CD4-positive, alpha-beta T cell treated with Interleukin-6 for 4 hours (primary cell): ENCODE results near the gene CNGB1.
"Not testable (repeated sequence)": the region's sequence is repeated elsewhere in the genome, so short reads cannot be mapped to it uniquely, and the experiment has no call there.

Experiments used
- DNase-seq: peaks from one replicate; pipeline ENCODE4 v3.0.0-alpha.2; 2020; ENCODE audit warnings: mixed read lengths

The CNGB1 gene

DNA sequence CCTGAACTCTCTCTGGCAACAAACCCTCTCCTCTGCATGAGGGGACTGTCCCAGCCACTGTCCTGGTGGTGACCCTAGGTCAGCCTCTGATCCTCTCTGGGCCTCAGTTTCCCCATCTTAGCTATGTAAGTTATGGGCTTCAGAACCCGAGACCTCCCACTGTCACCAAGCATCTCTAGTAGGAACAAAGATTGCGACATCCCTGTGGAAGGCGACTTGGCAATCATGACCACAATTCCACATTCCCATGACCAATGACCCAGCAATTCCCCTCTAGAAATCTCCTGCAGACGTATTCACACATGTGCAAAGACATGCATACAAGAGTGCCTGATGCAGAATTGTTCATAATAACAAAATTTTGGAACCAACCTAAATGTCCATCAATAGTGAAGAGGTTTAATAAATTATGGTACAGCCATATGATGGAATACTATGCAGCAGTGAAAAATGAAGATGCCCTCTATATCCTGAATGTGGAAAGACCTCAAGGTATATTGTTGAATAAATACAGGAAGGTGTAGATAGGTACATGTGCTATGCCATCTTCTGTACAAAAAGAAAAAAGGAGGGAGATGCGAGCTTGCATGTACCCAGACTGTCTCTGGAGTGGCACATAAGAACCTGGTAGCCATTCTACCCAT lies 21.2 kb downstream of the CNGB1 start:
- DNase-seq = no peak

- no peak for DNase-seq
Observed at GRCh38 chr16:57949013-57949412, 21.9 kb downstream of the CNGB1 start.

GRCh38 chr16:57948027-57948426 lies 22.9 kb downstream of the CNGB1 start:
- no peak for DNase-seq

GRCh38 chr16:57947261-57947660 lies 23.7 kb downstream of the CNGB1 start:
- DNase-seq = no peak

DNA sequence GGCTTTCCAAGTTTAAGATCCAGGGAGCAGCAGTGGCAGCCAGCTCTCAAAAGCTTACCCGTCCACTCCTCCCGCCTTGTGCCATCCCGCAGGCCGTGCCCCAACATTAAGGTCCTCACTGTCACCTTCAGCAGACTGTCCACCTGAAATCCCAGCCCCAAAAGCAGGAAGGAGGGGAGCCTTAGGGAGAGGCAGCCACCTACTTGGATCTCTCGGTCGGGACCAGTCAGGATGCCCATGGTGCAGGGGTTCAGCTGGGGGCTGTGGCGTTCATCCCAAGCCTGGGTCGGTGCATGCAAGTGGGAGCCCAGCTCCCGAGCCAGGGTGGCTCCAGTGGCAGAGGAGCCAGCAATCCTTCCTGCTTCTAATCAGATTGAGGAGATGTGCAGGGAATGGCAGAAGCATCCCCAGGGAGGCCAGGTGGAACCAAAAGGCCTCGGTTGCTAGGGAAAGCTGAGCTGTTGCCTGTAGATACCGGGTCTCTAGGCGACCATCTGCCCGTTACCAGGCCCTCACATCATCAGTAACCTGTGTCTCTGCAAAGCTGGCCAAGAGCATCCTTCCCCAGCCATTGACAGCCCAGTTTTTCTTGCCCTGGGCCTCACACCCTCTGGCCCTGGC lies 24.6 kb downstream of the CNGB1 start:
- DNase-seq = no peak

DNA sequence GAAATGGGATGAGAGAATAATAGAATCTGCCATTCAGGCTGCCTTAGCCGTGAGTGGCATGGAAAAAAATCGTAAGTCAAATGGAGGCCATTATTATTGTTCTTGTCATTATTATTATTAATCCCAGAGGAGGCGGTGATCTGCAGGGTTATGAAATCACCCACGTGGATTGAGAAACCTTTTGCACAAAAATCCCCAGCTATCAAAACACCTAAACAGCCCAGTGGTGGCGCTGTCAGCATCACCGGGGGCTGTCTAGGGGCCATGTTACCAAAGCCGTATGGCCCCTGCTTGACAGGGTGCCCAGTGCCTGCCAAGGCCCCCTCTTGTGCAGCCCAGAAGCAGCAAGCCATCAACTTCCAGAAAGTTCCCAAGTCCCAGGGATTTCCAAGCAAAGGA lies 25.2 kb downstream of the CNGB1 start:
- no peak for DNase-seq

- no peak for DNase-seq
Observed at GRCh38 chr16:57944970-57945739, 25.8 kb downstream of the CNGB1 start.

DNA sequence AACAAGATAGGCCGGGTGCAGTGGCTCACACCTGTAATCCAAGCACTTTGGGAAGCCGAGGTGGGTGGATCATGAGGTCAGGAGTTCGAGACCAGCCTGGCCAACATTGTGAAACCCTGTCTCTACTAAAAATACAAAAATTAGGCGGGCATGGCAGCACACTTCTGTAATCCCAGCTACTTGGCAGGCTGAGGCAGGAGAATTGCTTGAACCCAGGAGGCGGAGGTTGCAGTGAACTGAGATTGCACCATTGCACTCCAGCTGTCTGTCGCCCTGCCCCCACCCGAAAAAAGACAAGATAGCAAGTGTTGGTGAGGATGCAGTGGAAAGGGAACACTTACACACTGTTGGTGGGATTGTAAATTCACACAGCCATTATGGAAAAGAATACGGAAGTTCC lies 27.5 kb downstream of the CNGB1 start:
- DNase-seq = not testable (repeated sequence)

- DNase-seq = not testable (repeated sequence)
Observed at GRCh38 chr16:57941901-57942300, 29.0 kb downstream of the CNGB1 start.

- DNase-seq = no peak
Observed at GRCh38 chr16:57941016-57941664, 29.8 kb downstream of the CNGB1 start.

- no peak for DNase-seq
Observed at GRCh38 chr16:57940382-57940966, 30.5 kb downstream of the CNGB1 start.

DNA sequence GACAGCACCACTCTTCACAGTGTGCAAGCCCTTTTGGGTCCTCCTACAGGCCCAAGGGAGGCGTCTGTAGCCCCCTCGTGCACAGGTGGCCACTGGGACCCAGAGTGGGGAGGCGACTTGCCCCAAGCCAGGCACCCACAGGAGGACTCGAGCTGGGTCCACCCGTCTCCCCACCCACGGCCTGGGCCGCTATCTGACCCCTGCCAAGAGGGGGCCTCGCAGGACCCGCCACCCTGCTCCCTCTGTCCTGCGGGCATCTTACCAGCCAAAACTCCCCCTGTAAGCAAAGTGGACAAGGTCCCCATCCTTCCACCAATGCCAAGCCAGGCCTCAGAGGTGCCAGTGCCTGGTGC lies 31.1 kb downstream of the CNGB1 start:
- DNase-seq = no peak

GRCh38 chr16:57938936-57939871 lies 31.7 kb downstream of the CNGB1 start:
- DNase-seq = no peak

DNA sequence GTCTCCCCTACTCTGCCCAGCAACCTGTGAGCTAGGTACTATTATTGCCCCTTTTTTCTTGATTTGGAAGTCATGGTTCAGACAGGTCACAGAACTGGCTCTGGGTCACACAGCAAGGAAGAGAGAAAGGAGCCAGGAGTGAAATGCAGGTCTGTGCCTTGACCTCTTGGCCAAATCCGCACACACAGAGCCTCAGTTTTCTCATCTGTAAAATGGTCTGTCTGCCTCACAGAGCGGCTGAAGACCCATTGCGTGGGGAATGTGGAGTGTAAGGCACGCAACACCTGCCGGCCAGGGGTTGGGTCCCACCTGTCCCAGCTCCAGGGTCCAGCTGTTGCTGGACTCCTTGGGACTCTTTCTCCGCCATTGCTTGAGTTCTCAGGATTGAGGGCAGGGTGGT lies 32.4 kb downstream of the CNGB1 start:
- DNase-seq = no peak

GRCh38 chr16:57937861-57938260 lies 33.1 kb downstream of the CNGB1 start:
- DNase-seq = no peak

DNA sequence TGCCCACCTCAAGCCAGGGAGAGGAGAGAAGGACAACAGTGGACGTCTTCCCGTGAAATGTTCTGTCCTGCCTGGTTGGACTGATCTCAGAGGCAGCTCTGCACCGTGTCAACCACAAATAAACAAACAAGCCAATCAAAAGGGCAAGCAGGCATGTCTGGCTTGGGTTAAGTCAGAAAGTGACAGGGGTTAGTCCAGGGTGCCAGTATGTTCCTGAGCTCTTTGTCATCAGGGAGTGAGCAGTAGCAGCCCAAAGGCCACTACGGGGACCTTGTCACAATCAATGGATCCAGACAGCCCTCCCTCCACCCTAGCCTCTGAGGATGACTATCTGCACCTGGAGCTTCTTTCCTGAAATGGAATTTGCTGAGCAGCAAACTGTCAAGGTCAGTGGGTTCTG lies 35.0 kb downstream of the CNGB1 start:
- no peak for DNase-seq

DNA sequence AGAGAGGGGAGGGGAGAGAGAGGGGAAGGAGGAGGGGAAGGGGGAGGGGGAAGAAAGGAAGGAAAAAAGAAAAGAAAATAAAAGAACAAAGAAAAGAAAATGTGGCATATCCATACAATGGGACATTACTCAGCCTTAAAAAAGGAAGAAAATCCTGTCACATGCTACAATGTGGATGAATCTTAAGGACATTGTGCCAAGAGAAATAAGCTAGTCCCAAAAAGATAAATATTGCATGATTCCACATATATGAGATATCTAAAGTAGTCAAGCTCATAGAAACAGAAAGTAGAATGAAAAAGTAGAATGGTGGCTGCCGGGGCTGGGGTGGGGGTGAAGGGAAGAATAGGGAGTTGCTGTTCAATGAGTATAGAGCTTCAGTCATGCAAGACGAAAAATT lies 40.4 kb downstream of the CNGB1 start:
- no peak for DNase-seq

- no peak for DNase-seq
Observed at GRCh38 chr16:57929250-57929649, 41.7 kb downstream of the CNGB1 start.

GRCh38 chr16:57926041-57926440 lies 44.9 kb downstream of the CNGB1 start:
- no peak for DNase-seq

GRCh38 chr16:57925310-57925709 lies 45.6 kb downstream of the CNGB1 start:
- no peak for DNase-seq

DNA sequence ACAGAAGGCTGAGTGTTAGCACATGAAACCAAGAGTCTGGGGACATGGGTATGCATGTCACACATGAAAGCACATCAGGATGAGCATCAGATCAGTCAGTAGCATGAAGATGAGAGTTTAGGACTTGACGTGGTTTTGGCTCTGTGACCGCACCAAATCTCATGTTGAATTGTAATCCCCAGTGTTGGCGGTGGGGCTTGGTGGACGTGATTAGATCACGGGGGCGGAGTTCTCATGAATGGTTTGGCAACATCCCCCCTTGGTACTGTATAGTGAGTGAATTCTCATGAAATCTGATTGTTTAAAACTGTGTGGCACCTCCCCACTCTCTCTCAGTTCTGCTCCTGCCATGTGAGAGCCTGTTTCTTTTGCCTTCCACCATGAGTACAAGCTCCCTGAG lies 46.4 kb downstream of the CNGB1 start:
- DNase-seq = no peak

- DNase-seq = no peak
Observed at GRCh38 chr16:57923841-57924240, 47.1 kb downstream of the CNGB1 start.
